Suprapubic skin (tissue), 4 donors: ENCODE results near the gene ANTXR1. TPM values are rescaled to one million over a fixed set of nuclear protein-coding genes. Genes with fewer than 3 reads are reported as not detected.

Experiments used
- DNase-seq, 2 donors: peaks; one replicate each; pipeline ENCODE4 v3.0.0-alpha.2; 2019; ENCODE audit warnings: low spot score in 2 of 2
- H3K27ac ChIP-seq: fragments of 200-600 bp; sonication (generic); one replicate; pipeline ENCODE4 v1.5.1; 2019
- H3K27me3 ChIP-seq: fragments of 200-600 bp; sonication (generic); one replicate; pipeline ENCODE4 v1.5.1; 2019
- H3K36me3 ChIP-seq: fragments of 200-600 bp; sonication (generic); one replicate; pipeline ENCODE4 v1.5.1; 2019
- H3K4me1 ChIP-seq: fragments of 200-600 bp; sonication (generic); one replicate; pipeline ENCODE4 v1.5.1; 2019
- H3K4me3 ChIP-seq: fragments of 200-600 bp; sonication (generic); one replicate; pipeline ENCODE4 v1.5.1; 2019; ENCODE audit warnings: mild to moderate bottlenecking
- H3K9me3 ChIP-seq: fragments of 200-600 bp; sonication (generic); one replicate; pipeline ENCODE4 v1.5.1; 2019
- CTCF ChIP-seq, 2 donors: fragments of 200-600 bp in 1 of 2; fragments of 450-650 bp in 1 of 2; sonication (generic) in 1 of 2; IDR thresholded peaks; one replicate each; pipeline ENCODE4 v1.5.1; 2016 to 2019; ENCODE audit warnings: antibody characterized with exemption in 2 of 2, mild to moderate bottlenecking in 1 of 2, moderate library complexity in 1 of 2
- EP300 ChIP-seq: sonication (generic); formaldehyde crosslinking; IDR thresholded peaks from one replicate; pipeline ENCODE4 v1.6.1; 2017; ENCODE audit warnings: antibody characterized with exemption
- POLR2A ChIP-seq, 2 donors: fragments of 450-650 bp; IDR thresholded peaks; one replicate each; pipeline ENCODE4 v1.6.1; 2017; ENCODE audit warnings: antibody characterized with exemption in 2 of 2, mild to moderate bottlenecking in 2 of 2, moderate library complexity in 2 of 2
- POLR2AphosphoS5 ChIP-seq, 3 donors: sonication (generic); formaldehyde crosslinking; IDR thresholded peaks; one replicate each; pipeline ENCODE4 v1.6.1; 2017; ENCODE audit warnings: antibody characterized with exemption in 3 of 3
- WGBS: methylation state at CpG from one replicate; pipeline ENCODE4 v1.1.5; 2018; 5-methylcytosine and 5-hydroxymethylcytosine counted together
- total RNA-seq, 4 donors: library from RNA; depleted of rRNA; stranded (reverse); fragments of >200 nt; gene quantifications; one replicate each; pipeline ENCODE4 v1.1.0, GENCODE V29; 2016

ANTXR1 gene
- total RNA-seq, 4 donors from 2014 or later, result 35.5 to 111 (median 66.6) TPM

- H3K9me3 ChIP-seq, result no peaks in the 10 kb centered on the region
- no peak overlapping the region for H3K4me3 ChIP-seq
- H3K27ac ChIP-seq, result no peak overlapping the region
- DNase-seq, result no peak
- TF ChIP-seq EP300 (no peak), CTCF (IDR thresholded peaks at IDR 0.05) (no peak), POLR2AphosphoS5 (IDR thresholded peaks at IDR 0.05) (no peak), POLR2A (IDR thresholded peaks at IDR 0.05) (no peak)
- no peaks in the 10 kb centered on the region for H3K27me3 ChIP-seq
- WGBS, result 59% methylated on average over 7 of the region's 7 CpGs
- H3K36me3 ChIP-seq, result peaks cover 10% of the 10 kb centered on the region
- peaks cover 7% of the 10 kb centered on the region for H3K4me1 ChIP-seq
Measured at GRCh38 chr2:69242651-69243051, 229.7 kb downstream of the ANTXR1 start.

DNA sequence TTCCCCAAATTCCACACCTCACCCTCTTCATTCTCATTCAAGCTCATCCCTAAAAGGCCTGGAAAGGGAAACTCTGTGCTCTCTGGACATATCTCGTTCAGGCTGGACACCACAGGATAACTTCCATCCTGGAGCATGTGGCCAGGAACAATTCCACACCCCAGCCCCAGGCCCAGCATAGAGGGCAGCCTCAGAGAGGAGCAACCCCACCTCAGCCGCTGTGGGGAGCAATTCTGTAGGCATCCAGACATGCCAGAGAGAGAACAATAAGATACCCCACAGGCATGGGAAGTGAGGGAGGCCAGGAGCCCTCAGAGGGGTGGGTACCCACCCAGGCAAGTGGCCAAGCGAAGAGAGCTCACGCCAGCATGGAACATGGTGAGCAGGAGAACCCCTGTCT is 230.7 kb downstream of the ANTXR1 start:
- H3K27me3 ChIP-seq, result no peaks in the 10 kb centered on the region
- H3K36me3 ChIP-seq, result peaks cover 10% of the 10 kb centered on the region
- no peak overlapping the region for H3K4me3 ChIP-seq
- H3K4me1 ChIP-seq, result peaks cover 7% of the 10 kb centered on the region
- WGBS, result 82% methylated on average over 4 of the region's 4 CpGs
- no peak for DNase-seq
- no peak overlapping the region for H3K27ac ChIP-seq
- H3K9me3 ChIP-seq, result no peaks in the 10 kb centered on the region
- no peak for TF ChIP-seq POLR2AphosphoS5 (IDR thresholded peaks at IDR 0.05)

- H3K36me3 ChIP-seq, result peaks cover 10% of the 10 kb centered on the region
Measured at GRCh38 chr2:69244882-69245281, 231.9 kb downstream of the ANTXR1 start.

DNA sequence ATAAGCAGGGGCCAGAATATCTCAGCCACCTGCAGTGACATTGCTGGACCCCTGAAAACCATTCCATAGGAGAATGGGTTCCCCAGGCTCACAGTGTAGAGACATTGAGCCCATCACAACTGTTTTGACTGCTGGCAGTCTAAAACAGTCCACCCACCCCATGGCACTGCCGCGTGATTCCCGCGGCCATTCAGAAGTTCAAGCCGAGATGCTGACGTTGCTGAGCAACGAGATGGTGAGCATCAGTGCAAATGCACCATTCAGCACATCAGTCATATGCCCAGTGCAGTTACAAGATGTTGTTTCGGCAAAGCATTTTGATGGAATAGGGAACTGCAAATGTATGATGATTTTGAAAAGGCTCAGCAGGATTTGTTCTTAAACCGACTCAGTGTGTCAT is 234.6 kb downstream of the ANTXR1 start:
- Histone ChIP-seq H3K9me3 (no peaks in the 10 kb centered on the region), H3K4me3 (no peak overlapping the region), H3K27me3 (no peaks in the 10 kb centered on the region), H3K4me1 (peaks cover 9% of the 10 kb centered on the region), H3K36me3 (peaks cover 10% of the 10 kb centered on the region), H3K27ac (no peak overlapping the region)
- TF ChIP-seq POLR2A (IDR thresholded peaks at IDR 0.05) (no peak), CTCF (IDR thresholded peaks at IDR 0.05) (no peak), POLR2AphosphoS5 (IDR thresholded peaks at IDR 0.05) (no peak), EP300 (no peak)
- DNase-seq, result no peak
- 97% methylated on average over 9 of the region's 9 CpGs for WGBS

More at GRCh38 chr2:69244882-69245281, 231.9 kb downstream of the ANTXR1 start:
- no peaks in the 10 kb centered on the region for H3K27me3 ChIP-seq
- H3K9me3 ChIP-seq, result no peaks in the 10 kb centered on the region
- no peak for DNase-seq
- H3K27ac ChIP-seq, result no peak overlapping the region
- TF ChIP-seq EP300, result no peak
- no peak for TF ChIP-seq POLR2AphosphoS5 (IDR thresholded peaks at IDR 0.05)
- no peak for TF ChIP-seq CTCF (IDR thresholded peaks at IDR 0.05)
- TF ChIP-seq POLR2A (IDR thresholded peaks at IDR 0.05), result no peak
- H3K4me1 ChIP-seq, result peaks cover 7% of the 10 kb centered on the region
- WGBS, result over 99% methylated on average over 6 of the region's 6 CpGs
- H3K4me3 ChIP-seq, result no peak overlapping the region

DNA sequence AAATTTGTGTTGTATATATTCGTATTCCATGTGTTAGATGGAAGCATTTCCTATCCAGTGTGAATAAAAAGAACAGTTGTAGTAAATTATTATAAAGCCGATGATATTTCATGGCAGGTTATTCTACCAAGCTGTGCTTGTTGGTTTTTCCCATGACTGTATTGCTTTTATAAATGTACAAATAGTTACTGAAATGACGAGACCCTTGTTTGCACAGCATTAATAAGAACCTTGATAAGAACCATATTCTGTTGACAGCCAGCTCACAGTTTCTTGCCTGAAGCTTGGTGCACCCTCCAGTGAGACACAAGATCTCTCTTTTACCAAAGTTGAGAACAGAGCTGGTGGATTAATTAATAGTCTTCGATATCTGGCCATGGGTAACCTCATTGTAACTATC is 235.3 kb downstream of the ANTXR1 start:
- peaks cover 16% of the 10 kb centered on the region for H3K4me1 ChIP-seq
- DNase-seq, result no peak
- 91% methylated on average over 4 of the region's 4 CpGs for WGBS
- no peak overlapping the region for H3K4me3 ChIP-seq
- H3K9me3 ChIP-seq, result no peaks in the 10 kb centered on the region
- peaks cover 10% of the 10 kb centered on the region for H3K36me3 ChIP-seq
- no peak for TF ChIP-seq POLR2A (IDR thresholded peaks at IDR 0.05)
- TF ChIP-seq EP300, result no peak
- TF ChIP-seq POLR2AphosphoS5 (IDR thresholded peaks at IDR 0.05), result no peak
- TF ChIP-seq CTCF (IDR thresholded peaks at IDR 0.05), result no peak
- no peak overlapping the region for H3K27ac ChIP-seq
- H3K27me3 ChIP-seq, result no peaks in the 10 kb centered on the region

DNA sequence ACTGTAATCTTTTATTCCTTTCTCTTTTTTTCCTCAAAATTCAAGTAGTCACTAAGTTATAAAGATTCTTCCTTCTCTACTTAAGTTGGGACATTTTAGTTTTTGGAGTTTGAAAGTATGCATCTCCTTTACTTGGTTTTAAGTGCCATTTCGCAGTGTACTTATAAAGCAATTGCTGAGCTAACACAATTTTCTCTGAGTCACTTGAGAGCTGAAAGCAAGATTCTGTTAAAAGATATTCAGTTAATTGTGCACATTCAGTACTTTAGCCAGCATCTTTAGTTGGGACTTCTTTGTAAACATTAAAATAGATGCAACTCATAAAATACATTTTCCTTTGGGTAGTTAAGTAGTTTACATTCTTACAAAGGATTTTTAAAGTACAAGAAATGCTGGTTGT is 238.0 kb downstream of the ANTXR1 start:
- 48% methylated on average over 1 of the region's 1 CpG for WGBS
- Histone ChIP-seq H3K27me3 (no peaks in the 10 kb centered on the region), H3K36me3 (peaks cover 10% of the 10 kb centered on the region), H3K4me3 (no peak overlapping the region), H3K27ac (no peak overlapping the region), H3K4me1 (peaks cover 28% of the 10 kb centered on the region), H3K9me3 (no peaks in the 10 kb centered on the region)
- no peak for DNase-seq
- TF ChIP-seq EP300 (no peak), POLR2A (IDR thresholded peaks at IDR 0.05) (no peak), POLR2AphosphoS5 (IDR thresholded peaks at IDR 0.05) (no peak), CTCF (IDR thresholded peaks at IDR 0.05) (no peak)
